Endometrial microvascular endothelial cells (primary cell): ENCODE data around the gene TAF7. TPM values are rescaled to one million over a fixed set of nuclear protein-coding genes. Genes with fewer than 3 reads are reported as not detected.
"Not testable (repeated sequence)": the region's sequence is repeated elsewhere in the genome, so short reads cannot be mapped to it uniquely, and the experiment has no call there.

Source experiments
- in situ Hi-C: cut with HindIII; loops from 2 replicates; pipeline ENCODE4 v1.10.0; 2017; ENCODE audit warnings: low sequenced_read_pairs, low pct_unique_long_range_greater_than_20kb; ENCODE audit errors: inconsistent ontology term
- total RNA-seq: library from RNA; depleted of rRNA; stranded (reverse); fragments of >200 nt; gene quantifications from one replicate; pipeline ENCODE4 v1.2.3, GENCODE V29; 2015; ENCODE audit errors: inconsistent ontology term

TAF7 gene
- total RNA-seq, 1 donor from 2014 or later = 45.0 TPM

DNA sequence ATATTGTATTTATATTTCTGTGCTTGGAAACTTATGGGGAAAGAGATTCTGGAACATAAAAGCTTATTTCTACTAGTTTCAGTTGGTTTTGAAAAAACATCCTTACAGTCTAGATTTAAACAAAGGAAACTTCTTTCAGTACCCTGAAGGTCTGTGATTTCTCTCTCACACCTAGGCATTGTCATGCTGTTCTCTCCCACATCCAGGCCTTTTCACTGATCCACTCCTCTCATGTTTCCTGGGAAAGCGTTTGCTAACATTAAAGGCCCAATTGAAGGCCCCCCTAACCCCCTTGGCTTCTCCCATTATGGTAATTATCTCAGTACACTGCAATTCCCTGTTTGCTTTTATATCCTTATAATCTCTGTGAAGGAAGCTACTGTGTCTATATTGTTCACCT lies 22.2 kb upstream of the TAF7 start:
- in situ Hi-C loops = no loop called here

GRCh38 chr5:141340781-141341354 lies 20.3 kb upstream of the TAF7 start:
- in situ Hi-C loops = not testable (repeated sequence)

DNA sequence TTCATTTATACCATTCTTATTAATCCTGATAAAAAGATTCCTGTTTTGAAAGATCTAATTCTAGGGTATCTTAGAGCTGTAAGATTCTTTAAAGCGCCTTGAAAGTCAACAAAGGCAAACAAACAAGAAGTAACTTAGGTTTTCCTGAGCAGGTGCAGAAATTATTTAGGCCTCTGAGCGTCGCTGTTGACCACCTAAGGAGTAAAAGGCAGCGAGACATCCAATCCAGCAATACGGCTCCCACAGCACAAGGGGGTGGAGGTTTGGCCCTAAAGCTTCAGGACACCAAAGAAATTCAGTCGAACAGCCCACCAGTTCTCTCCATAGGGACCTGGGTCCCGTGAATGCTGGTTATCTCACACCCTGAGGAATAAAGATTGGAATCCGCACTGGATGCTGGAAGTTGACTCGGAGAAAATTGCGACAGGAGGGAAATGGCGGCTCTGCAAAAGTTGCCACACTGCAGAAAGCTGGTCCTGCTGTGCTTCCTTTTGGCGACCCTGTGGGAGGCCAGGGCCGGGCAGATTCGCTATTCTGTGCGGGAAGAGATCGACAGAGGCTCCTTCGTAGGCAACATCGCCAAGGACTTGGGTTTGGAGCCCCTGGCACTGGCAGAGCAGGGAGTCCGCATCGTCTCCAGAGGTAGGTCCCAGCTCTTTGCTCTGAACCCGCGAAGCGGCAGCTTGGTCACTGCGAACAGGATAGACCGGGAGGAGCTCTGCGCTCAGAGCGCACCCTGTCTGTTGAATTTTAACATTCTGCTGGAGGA lies 18.1 kb upstream of the TAF7 start, which contains the start of gene PCDHGA2:
PCDHGA2 (plus strand) TSS at position 223 of the 769 bp plus-strand sequence.
- in situ Hi-C loops = no loop called here

GRCh38 chr5:141332571-141332970 lies 12.0 kb upstream of the TAF7 start:
- in situ Hi-C loops = not testable (repeated sequence)

DNA sequence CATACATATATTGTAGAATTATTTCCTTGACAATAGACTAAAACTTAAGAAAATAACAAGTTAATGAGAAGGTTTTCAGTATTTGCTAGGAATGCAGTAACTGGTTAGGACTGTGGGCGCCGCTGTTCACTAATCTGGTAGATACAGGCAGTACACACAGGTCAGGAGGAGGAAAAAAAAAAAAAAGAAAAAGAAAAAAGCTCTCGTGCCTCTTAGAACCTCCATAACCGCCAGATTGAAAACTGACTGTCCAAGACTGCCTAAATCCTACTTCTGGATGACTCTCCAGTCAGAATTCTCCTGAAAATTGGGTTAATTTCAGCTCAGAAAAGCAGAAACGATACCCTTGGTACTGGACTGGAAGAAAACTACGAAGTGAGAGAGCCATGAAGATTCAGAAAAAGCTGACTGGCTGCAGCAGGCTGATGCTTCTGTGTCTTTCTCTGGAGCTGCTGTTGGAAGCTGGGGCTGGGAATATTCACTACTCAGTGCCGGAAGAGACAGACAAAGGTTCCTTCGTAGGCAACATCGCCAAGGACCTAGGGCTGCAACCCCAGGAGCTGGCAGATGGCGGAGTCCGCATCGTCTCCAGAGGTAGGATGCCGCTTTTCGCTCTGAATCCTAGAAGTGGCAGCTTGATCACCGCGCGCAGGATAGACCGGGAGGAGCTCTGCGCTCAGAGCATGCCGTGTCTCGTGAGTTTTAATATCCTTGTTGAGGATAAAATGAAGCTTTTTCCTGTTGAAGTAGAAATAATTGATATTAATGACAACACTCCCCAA lies 9.9 kb upstream of the TAF7 start, which contains the start of gene PCDHGA1:
PCDHGA1 (plus strand) TSS at position 216 of the 782 bp plus-strand sequence.
- in situ Hi-C loops = no loop called here

GRCh38 chr5:141328231-141328630 lies 7.6 kb upstream of the TAF7 start:
- in situ Hi-C loops = no loop called here

GRCh38 chr5:141326088-141326854 lies 5.7 kb upstream of the TAF7 start:
- in situ Hi-C loops = no loop called here

DNA sequence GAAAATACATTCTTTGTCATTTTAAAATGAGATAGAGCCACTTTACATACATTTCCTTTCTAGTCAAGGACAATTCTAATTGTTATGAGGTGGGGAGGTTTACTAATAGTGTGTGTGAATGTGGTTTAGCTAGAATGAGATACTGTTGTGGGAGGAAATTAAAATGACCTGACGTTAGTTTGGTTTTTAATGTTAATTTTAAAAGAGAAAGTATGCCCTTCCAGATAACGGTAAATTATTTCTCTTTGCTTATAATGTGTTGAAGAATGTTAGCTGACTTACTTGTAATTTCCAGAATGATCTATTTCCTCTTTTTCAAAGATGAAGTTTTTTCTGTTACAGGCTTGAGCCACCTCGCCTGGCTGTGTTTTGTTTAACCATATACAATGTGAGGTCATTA lies 1.7 kb upstream of the TAF7 start:
- in situ Hi-C loops = no loop called here

GRCh38 chr5:141319699-141320098 lies 885 bp downstream of the TAF7 start:
- in situ Hi-C loops = no loop called here

- in situ Hi-C loops = no loop called here
Observed at GRCh38 chr5:141319202-141319601, 1.4 kb downstream of the TAF7 start.

DNA sequence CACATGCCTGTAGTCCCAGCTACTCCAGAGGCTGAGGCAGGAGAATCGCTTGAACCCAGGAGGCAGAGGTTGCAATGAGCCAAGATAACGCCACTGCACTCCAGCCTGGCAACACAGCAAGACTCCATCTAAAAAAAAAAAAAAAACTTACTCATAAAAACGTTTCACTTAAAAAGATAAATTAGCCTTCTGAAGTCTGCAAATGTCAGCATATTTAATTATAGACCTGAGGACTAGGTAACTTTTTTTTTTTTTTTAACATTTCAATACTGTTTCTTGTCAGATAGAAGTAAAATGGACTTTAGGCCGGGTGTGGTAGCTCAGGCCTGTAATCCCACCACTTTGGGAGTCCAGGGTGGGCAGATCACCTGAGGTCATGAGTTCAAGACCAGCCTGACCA lies 3.6 kb downstream of the TAF7 start:
- in situ Hi-C loops = not testable (repeated sequence)

DNA sequence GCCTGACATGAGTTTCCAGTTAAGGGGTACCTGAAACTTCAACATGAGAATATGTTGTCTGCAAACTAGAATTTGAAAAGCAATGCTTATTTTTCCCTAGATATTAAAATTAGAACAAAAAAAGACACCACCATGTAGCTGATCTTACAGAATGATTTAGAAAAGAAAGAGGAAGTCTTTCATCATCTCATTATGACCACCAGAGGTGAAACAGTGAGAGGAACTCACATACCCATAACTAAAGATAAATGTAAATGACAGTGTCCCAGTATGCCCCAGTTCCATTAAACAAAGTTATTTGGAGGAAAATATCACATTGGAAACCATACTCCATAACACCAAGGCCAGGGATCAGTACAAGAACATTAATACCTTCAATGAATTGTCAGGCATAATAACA lies 6.9 kb downstream of the TAF7 start:
- in situ Hi-C loops = no loop called here

DNA sequence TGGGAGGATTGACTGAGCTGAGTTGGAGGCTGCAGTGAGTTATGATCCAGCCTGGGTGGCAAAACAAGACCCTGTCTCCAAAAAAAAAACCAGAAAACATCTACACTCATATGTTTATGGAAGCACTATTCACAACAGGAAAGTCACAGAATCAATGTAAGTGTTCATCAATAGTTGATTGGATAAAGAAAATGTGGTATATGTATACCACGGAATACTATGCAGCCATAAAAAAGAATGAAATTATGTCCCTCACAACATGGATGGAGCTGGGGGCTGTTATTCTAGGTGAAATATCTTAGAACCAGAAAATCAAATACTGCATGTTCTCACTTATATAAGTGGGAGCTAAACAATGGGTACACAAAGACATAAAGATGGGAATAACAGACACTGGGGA lies 14.0 kb downstream of the TAF7 start:
- in situ Hi-C loops = no loop called here

DNA sequence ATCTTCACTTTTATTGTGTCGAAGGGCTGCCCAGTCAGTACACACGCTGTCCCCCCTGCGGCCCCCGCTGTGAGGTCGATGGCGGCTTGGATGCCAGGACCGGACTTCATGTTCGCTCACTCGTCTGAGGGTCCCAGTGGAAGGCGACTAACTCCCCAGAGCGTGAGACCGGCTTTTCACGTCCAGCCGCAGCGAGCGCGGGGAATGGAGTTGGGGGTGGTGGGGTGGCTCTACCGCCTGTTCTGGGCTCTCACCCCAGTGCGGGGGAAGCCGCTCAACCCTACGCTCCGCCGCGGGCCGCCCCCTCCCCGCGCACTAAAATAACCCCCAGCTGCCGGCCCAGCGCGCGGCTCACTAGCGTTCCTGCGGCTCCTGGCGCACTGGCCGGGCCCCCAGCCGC lies 16.8 kb downstream of the TAF7 start, which contains the start of gene SLC25A2:
SLC25A2 (minus strand) TSS at position 294 of the 400 bp plus-strand sequence; CDS start at position 110, 184 bp downstream.
- in situ Hi-C loops = no loop called here

GRCh38 chr5:141298376-141298775 lies 22.2 kb downstream of the TAF7 start:
- in situ Hi-C loops = no loop called here

GRCh38 chr5:141272906-141273305 lies 47.7 kb downstream of the TAF7 start:
- in situ Hi-C loops = no loop called here

- in situ Hi-C loops = no loop called here
Observed at GRCh38 chr5:141269195-141269594, 51.4 kb downstream of the TAF7 start.
